Upper lobe of left lung (tissue), 4 donors: ENCODE data around the gene TMC3.

Source experiments
- POLR2AphosphoS5 ChIP-seq, 2 donors: sonication (generic); formaldehyde crosslinking; IDR thresholded peaks; one replicate each; pipeline ENCODE4 v1.5.1; 2017; ENCODE audit warnings: antibody characterized with exemption in 2 of 2
- TF ChIP-seq, protein P1 (sequence below), 6 experiments: fragments of 450-650 bp in 4 of 6; fragments of 200-600 bp in 2 of 6; sonication (generic) in 2 of 6; IDR thresholded peaks; one replicate each; pipeline ENCODE4 v1.5.1; 2016 to 2019; ENCODE audit warnings: antibody characterized with exemption in 6 of 6

DNA sequence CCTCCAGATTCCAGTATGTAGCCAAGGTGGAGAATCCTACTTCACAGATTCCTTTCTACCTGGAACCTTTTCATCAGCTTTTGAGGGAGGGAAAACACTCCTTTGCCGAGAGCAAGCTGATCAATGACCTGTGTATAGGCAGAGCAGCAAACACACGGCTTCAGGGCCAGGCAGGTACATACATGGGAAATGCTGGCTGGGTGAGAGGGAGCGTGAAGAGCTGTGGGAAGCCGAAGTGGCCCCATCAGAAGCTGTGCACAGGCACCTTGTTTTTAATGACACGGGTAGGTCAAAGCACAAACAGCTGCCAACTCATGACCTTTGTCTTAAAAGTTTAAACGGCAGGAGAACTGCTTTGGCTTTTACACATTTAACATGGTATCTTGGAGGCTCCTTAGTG, 75.4 kb downstream of the TMC3 start:
- TF ChIP-seq, protein P1, sequence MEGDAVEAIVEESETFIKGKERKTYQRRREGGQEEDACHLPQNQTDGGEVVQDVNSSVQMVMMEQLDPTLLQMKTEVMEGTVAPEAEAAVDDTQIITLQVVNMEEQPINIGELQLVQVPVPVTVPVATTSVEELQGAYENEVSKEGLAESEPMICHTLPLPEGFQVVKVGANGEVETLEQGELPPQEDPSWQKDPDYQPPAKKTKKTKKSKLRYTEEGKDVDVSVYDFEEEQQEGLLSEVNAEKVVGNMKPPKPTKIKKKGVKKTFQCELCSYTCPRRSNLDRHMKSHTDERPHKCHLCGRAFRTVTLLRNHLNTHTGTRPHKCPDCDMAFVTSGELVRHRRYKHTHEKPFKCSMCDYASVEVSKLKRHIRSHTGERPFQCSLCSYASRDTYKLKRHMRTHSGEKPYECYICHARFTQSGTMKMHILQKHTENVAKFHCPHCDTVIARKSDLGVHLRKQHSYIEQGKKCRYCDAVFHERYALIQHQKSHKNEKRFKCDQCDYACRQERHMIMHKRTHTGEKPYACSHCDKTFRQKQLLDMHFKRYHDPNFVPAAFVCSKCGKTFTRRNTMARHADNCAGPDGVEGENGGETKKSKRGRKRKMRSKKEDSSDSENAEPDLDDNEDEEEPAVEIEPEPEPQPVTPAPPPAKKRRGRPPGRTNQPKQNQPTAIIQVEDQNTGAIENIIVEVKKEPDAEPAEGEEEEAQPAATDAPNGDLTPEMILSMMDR (IDR thresholded peaks at IDR 0.05): no peak
- no peak for TF ChIP-seq POLR2AphosphoS5 (IDR thresholded peaks at IDR 0.05)
